ENCODE data around the gene CNTNAP2. TPM values are rescaled to one million over a fixed set of nuclear protein-coding genes. Genes with fewer than 3 reads are reported as not detected.

CNTNAP2 gene
- total and polyA plus RNA-seq, 9 donors: 0.24 to 7.0 (median 1.5) TPM

DNA sequence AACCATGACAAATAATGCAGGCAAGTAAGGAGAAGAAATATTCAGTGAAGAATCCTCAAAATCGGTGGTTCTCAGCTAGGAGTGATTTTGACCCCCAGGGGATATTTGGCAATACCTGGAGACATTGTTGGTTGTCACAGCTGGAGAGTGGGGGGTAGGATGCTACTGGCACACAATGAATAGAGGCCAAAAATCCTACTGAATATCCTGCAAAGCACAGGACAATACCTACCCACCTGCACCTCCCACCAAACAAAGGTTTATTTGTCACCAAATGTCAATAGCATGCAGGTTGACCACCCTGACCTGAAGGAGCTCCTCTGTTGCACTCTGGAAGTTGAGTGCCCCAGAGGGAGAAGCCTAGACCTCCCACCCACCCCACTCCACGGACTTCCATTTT, 1028.6 kb downstream of the CNTNAP2 start:
- no peaks in the 10 kb centered on the region for H3K27me3 ChIP-seq
- H3K4me1 ChIP-seq (ENCODE audit: insufficient read depth): no peaks in the 10 kb centered on the region
- intact Hi-C loops (cut with DNase I): no loop called here
- TF ChIP-seq, protein P1, sequence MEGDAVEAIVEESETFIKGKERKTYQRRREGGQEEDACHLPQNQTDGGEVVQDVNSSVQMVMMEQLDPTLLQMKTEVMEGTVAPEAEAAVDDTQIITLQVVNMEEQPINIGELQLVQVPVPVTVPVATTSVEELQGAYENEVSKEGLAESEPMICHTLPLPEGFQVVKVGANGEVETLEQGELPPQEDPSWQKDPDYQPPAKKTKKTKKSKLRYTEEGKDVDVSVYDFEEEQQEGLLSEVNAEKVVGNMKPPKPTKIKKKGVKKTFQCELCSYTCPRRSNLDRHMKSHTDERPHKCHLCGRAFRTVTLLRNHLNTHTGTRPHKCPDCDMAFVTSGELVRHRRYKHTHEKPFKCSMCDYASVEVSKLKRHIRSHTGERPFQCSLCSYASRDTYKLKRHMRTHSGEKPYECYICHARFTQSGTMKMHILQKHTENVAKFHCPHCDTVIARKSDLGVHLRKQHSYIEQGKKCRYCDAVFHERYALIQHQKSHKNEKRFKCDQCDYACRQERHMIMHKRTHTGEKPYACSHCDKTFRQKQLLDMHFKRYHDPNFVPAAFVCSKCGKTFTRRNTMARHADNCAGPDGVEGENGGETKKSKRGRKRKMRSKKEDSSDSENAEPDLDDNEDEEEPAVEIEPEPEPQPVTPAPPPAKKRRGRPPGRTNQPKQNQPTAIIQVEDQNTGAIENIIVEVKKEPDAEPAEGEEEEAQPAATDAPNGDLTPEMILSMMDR (IDR thresholded peaks at IDR 0.05): no peak
- no peak for TF ChIP-seq EP300 (IDR thresholded peaks at IDR 0.05)
- TF ChIP-seq POLR2A (IDR thresholded peaks at IDR 0.05): no peak
- DNase-seq: no peak
- no peak overlapping the region for H3K27ac ChIP-seq
- H3K36me3 ChIP-seq: no peaks in the 10 kb centered on the region
- H3K9me3 ChIP-seq: no peaks in the 10 kb centered on the region
- WGBS, 3 donors: 26 to 41% (median 30%) methylated on average over 2 of the region's 2 CpGs
- H3K4me3 ChIP-seq: no peak overlapping the region

DNA sequence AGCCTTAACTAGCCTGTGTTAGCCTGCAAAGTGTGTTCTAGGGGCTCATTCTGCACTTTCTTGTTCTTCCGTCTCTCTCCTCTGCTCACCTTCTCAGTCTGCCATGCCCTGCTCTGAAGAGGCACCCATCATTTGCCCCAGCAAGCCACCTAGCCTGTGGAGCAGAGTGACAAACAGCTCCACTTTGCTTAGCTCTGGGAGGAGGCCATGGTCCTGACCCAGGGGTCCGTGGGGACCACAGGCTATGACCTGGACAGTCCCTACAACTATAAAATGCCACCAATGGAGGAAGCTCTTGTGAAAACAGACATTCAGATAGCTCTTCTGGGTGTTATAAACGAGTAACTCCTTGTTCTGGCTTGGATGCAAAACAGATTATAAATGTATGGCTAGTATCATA, 1029.6 kb downstream of the CNTNAP2 start:
- WGBS, 3 donors: 64 to 75% (median 70%) methylated on average over 3 of the region's 3 CpGs
- no peaks in the 10 kb centered on the region for H3K9me3 ChIP-seq
- no peak for DNase-seq
- H3K4me3 ChIP-seq: no peak overlapping the region
- TF ChIP-seq POLR2A (IDR thresholded peaks at IDR 0.05) (no peak), EP300 (IDR thresholded peaks at IDR 0.05) (no peak)
- TF ChIP-seq, protein P1 (IDR thresholded peaks at IDR 0.05): no peak
- no peaks in the 10 kb centered on the region for H3K36me3 ChIP-seq
- no peaks in the 10 kb centered on the region for H3K4me1 ChIP-seq (ENCODE audit: insufficient read depth)
- H3K27ac ChIP-seq: no peak overlapping the region
- intact Hi-C loops (cut with DNase I): no loop called here
- H3K27me3 ChIP-seq: no peaks in the 10 kb centered on the region

DNA sequence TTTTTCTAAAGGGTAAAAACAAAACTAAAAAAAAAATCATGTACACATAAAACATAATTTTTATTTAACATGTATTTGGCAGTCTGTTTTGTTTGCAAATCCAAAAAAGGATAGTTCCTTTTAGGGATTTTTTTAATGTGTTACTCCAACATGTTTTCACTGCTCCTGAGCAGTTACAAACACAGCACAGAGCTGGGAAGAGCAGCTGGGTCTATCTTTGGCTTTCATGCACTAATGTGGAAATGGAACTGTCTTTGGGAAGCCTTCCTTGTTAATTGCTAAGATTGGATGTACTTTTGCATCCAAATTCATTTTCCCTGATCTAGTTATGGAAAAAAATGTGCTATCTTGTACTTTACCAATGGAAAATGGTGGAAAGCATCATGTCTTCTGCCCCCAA, 1035.1 kb downstream of the CNTNAP2 start:
- intact Hi-C loops (cut with DNase I): no loop called here
- Histone ChIP-seq H3K27ac (no peak overlapping the region), H3K4me3 (no peak overlapping the region), H3K27me3 (no peaks in the 10 kb centered on the region), H3K36me3 (no peaks in the 10 kb centered on the region), H3K4me1 (ENCODE audit: insufficient read depth) (no peaks in the 10 kb centered on the region), H3K9me3 (no peaks in the 10 kb centered on the region)
- TF ChIP-seq, protein P1 (IDR thresholded peaks at IDR 0.05): no peak
- TF ChIP-seq EP300 (IDR thresholded peaks at IDR 0.05) (no peak), POLR2A (IDR thresholded peaks at IDR 0.05) (no peak)
- no peak for DNase-seq

DNA sequence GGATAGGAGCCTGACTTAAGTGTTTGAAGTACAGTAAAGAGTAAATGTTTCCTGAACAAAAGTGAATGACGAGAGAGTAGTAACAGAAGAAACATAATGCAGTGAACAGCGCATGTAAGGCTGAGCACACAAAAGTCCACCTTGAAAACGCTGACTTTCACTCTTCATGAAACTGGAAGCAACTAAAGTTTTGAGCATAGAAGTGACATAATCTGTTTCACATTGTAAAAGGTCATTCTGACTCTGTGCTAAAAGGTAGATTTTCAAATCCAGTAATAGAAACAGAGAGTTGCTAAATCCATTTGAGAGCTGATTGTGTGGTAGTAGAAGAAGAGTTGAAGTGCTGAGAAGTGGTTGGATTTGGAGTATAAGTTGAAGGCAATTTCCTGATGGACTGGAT, 1037.0 kb downstream of the CNTNAP2 start:
- Histone ChIP-seq H3K4me3 (no peak overlapping the region), H3K4me1 (ENCODE audit: insufficient read depth) (no peaks in the 10 kb centered on the region), H3K27me3 (no peaks in the 10 kb centered on the region), H3K36me3 (no peaks in the 10 kb centered on the region), H3K9me3 (no peaks in the 10 kb centered on the region), H3K27ac (no peak overlapping the region)
- WGBS, 3 donors: 89% methylated on average over 3 of the region's 3 CpGs
- no peak for DNase-seq
- TF ChIP-seq POLR2A (IDR thresholded peaks at IDR 0.05): no peak
- no peak for TF ChIP-seq EP300 (IDR thresholded peaks at IDR 0.05)
- TF ChIP-seq, protein P1 (IDR thresholded peaks at IDR 0.05): no peak
- intact Hi-C loops (cut with DNase I): no loop called here

DNA sequence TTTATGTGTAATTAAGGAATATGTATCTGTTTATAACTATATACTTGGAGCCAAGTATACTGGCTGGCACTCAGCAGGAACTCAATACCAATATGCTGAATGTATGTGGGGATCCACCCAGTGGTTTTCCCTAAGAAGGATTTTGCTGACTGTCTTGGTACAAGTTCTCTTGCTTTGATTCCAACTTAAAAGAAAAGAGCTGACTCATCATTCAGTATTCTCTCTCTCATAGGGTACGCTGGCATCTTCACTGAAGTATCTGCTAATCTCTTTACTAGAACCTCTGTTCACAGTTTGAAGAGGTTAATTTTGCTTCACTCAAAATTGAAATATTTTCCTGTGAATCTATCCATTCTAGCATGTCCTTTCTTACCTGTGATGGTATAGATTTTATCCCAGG, 1044.8 kb downstream of the CNTNAP2 start:
- intact Hi-C loops (cut with DNase I): no loop called here
- WGBS, 3 donors: 89 to 96% (median 91%) methylated on average over 1 of the region's 1 CpG
- H3K4me1 ChIP-seq (ENCODE audit: insufficient read depth): no peaks in the 10 kb centered on the region
- no peaks in the 10 kb centered on the region for H3K36me3 ChIP-seq
- H3K4me3 ChIP-seq: no peak overlapping the region
- no peaks in the 10 kb centered on the region for H3K9me3 ChIP-seq
- no peak for TF ChIP-seq POLR2A (IDR thresholded peaks at IDR 0.05)
- no peaks in the 10 kb centered on the region for H3K27me3 ChIP-seq
- H3K27ac ChIP-seq: no peak overlapping the region
- no peak for DNase-seq
